Measurements from ENCODE around the gene TMEM132E. TPM values are rescaled to one million over a fixed set of nuclear protein-coding genes. Genes with fewer than 3 reads are reported as not detected.

Gene TMEM132E
- total and polyA plus RNA-seq, 9 donors = 0.07 to 0.80 (median 0.22) TPM

Other genes starting within 250 kb of the TMEM132E start
- 3.5 TPM for gene CCL13, start 223.1 kb upstream of the TMEM132E start, total RNA-seq
- 1 to 10 TPM in 3 of 8 donors, under 1 TPM in 5; 0.31 to 2.2 (median 0.81) TPM for gene CCL13, start 223.1 kb upstream of the TMEM132E start, polyA plus RNA-seq (ENCODE audit: insufficient read depth in 1 of 8, insufficient read length in 8 of 8, low replicate concordance in 1 of 8)
- gene CCL1, start 216.3 kb upstream of the TMEM132E start, total RNA-seq = not detected
- not detected for gene CCL1, start 216.3 kb upstream of the TMEM132E start, polyA plus RNA-seq (ENCODE audit: insufficient read depth in 1 of 8, insufficient read length in 8 of 8, low replicate concordance in 1 of 8)